Retinal pigment epithelial cell (primary cell): ENCODE measurements around the gene FBXO42.

Experiments
- DNase-seq: peaks from one replicate; pipeline ENCODE4 v3.0.0-alpha.2; 2010; ENCODE audit warnings: low read depth
- H3K4me3 ChIP-seq: 2 replicates; pipeline ENCODE4 v1.5.1; 2011; ENCODE audit warnings: mild to moderate bottlenecking, low read length, control low read depth, moderate library complexity
- TF ChIP-seq, protein P1 (sequence below): conservative IDR thresholded peaks from 2 replicates; pipeline ENCODE4 v1.5.1; 2011; ENCODE audit warnings: low read depth, low read length, control low read depth, inconsistent platforms

Gene FBXO42

DNA sequence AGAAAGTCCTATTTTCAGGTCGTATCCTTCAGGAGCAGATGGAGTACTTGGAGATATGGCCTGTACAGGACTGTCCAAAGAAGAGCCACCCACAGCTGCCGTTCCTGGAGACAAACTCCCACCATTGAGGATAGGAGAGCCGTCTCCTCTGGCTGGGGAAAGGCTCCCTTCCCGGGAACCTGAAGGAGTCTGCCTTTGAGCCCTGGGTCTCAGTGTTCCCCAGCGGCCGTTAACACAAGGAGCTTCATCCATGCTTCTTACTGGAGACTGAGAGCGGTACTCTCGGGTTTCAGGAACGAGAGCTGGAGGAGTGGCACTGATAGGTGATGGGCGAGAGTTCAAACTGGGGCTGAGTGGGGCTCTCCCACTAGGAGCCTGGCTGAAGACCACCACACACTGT is 100.9 kb downstream of the FBXO42 start:
- DNase-seq: no peak
- TF ChIP-seq, protein P1, sequence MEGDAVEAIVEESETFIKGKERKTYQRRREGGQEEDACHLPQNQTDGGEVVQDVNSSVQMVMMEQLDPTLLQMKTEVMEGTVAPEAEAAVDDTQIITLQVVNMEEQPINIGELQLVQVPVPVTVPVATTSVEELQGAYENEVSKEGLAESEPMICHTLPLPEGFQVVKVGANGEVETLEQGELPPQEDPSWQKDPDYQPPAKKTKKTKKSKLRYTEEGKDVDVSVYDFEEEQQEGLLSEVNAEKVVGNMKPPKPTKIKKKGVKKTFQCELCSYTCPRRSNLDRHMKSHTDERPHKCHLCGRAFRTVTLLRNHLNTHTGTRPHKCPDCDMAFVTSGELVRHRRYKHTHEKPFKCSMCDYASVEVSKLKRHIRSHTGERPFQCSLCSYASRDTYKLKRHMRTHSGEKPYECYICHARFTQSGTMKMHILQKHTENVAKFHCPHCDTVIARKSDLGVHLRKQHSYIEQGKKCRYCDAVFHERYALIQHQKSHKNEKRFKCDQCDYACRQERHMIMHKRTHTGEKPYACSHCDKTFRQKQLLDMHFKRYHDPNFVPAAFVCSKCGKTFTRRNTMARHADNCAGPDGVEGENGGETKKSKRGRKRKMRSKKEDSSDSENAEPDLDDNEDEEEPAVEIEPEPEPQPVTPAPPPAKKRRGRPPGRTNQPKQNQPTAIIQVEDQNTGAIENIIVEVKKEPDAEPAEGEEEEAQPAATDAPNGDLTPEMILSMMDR: no peak

DNA sequence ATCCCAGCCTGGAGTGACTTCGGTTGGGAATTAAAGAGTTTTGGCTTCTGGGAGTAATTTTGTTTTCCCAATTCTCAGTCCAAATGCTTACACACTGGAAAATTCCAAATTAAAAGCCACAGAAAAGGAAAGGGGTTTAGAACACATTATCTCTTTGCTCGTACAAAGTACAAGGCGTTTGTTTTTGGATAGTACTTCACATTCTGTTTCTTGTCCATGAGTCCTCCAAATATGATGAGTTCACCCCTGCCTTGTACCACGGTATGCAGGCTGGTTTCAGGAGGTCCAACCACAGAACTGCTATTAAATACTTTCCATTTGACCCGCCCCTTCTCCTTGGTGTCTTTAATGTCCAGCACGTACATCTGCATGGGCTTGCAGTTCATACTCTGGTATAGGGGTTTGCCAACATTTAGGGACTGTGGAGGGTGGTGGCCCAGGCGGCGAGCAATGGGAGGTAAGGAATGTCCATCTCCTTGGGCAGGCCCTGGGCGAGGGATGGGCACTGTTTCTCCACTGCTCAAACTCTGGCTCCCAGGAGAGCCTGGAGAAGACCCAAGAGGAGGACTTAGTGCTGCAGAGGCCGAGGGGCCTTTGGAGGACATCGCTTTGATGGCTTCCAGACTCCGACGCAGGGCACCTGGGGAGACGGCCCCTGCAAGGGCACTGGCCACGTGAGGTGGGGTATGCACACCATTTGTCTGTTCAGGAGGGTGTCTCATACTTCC is 101.6 kb downstream of the FBXO42 start:
- DNase-seq: no peak
- no peak overlapping the region for H3K4me3 ChIP-seq
- TF ChIP-seq, protein P1: no peak

More for the DNA sequence above, 100.9 kb downstream of the FBXO42 start:
- no peak overlapping the region for H3K4me3 ChIP-seq

DNA sequence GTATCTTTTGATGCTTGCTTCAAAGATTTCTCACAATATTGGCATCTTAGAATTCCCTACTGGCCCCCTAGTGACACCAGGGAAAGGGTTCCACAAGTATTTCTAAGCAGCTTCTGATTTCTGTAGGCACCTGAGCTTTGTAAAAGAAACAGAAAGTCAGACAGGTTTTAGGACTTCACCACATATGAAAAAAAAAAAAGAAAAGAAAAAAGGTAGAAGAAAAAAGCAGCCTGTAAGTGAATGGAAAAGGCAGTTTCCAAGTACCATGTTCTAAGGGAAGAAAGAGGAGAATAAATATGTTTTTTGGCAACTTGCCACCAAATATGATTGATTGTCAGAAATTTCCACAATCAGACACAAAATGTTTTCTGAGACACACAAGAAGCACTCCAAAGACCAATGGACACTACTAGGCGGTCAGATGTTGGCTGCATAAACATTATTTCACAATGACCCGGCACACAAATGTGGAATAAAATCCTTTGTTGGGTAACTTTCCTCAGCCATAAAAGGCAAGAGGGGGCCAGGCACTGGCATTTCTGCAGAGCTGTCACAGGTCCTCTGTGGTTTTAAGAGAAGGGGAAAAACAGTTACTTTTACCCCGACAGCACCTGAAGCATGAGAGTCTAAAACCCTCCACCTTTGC is 102.6 kb downstream of the FBXO42 start:
- TF ChIP-seq, protein P1: no peak
- no peak for DNase-seq
- no peak overlapping the region for H3K4me3 ChIP-seq

DNA sequence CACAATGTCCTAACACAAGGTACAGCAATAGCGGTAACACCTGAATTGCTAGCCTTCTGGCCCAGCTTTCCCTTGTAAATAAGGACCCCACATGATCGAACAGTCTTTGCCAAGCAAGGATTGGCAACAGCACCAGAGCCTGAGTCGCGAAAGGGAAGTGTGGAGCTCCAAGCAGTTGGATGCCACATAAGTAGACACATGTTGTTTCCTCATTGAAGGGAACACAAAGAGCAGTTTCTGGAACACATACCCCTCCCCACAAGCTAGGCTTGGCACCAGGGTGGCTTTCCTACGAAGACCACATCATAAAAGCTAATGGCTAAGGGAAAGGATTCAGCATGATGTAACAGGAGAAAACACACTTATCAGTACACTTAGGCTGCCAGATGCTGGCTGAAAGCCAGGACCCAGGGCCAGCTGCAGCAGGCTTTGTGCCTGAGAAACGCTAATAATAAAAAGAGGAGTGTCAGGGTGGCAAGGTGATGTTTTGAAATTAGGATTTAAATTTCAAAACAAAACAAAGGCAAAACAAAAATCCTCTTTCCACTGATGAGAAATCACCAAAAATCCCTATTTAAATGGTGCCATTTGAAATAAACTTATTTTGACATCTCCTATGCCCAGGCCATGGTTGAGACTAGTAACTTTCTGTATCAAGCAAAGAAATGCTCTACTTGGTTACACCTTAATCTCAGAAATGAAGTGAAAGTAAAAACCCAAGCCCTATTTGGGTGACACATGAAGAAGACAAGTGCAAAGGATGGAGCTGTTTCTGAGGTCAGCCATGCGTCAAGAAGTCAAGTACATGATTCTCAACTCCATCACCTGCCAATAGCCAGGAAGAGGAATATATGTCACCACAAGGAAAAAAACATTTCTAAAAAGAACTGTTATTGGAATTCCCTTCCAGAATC is 103.4 kb downstream of the FBXO42 start:
- TF ChIP-seq, protein P1: no peak
- H3K4me3 ChIP-seq: no peak overlapping the region
- peak; percentile 64 for DNase-seq

DNA sequence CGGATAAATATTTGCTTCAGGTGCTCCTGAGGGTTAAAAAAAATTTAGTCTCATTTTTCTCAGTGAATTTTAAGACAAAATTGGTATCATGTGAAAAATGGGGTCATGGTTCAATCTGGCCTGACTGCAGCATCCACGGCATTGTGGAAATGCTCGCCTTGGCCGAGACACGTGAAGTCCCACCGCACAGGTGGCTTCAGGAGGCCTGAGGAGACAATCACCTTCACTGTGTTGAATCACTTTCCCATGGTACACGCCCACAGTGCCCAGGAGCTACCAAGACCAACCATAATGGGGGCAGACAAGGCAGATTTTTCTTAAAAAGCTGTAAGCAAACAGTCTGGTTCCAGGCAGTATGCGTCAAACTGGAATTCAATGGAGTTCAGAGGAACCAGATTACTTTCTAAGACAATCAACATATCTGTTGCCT is 104.3 kb downstream of the FBXO42 start:
- DNase-seq: no peak
- TF ChIP-seq, protein P1: no peak

DNA sequence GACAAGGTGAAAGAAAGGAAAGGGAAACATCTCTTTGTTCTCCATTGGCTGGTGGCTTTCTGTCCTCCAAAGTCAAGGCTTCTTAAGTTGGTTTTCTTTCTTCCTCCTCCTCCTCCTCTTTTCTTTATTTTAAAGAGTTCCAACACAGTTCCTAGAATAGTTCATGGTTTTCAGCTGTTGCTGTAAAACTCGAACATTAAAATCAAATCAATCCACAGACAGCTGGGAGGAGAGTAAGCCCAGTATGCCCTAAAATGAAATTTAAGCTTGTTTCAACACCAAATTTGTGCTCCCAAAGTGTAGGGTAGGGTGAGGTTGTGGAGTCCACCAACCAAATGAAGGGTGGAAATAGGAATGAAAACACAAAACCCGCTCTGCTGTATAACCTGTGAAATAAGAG is 104.8 kb downstream of the FBXO42 start:
- no peak for DNase-seq
- TF ChIP-seq, protein P1: no peak
- H3K4me3 ChIP-seq: no peak overlapping the region

More for the DNA sequence above, 104.3 kb downstream of the FBXO42 start:
- no peak overlapping the region for H3K4me3 ChIP-seq
